Measurements from ENCODE around the gene ECEL1. TPM values are rescaled to one million over a fixed set of nuclear protein-coding genes. Genes with fewer than 3 reads are reported as not detected.

The ECEL1 gene
- total and polyA plus RNA-seq, 8 donors = 0.35 to 1.1 TPM; not detected in 6

GRCh38 chr2:232501794-232502390 lies 14.3 kb upstream of the ECEL1 start:
- intact Hi-C loops (cut with DNase I; ENCODE audit: low total_unique reads) = no loop called here
- no peak for DNase-seq
- Histone ChIP-seq H3K27me3 (peaks cover 0 to 59% (median 30%) of the 10 kb centered on the region in 3 donors), H3K4me3 (no peak overlapping the region), H3K27ac (peak overlapping the region in 1 of 5 donors; percentile 75), H3K9me3 (no peaks in the 10 kb centered on the region), H3K36me3 (no peaks in the 10 kb centered on the region), H3K4me1 (peaks cover 9 to 28% (median 24%) of the 10 kb centered on the region in 4 donors)
- TF ChIP-seq EP300 (IDR thresholded peaks at IDR 0.05) = no peak
- TF ChIP-seq POLR2A (IDR thresholded peaks at IDR 0.05) = no peak
- no peak for TF ChIP-seq CTCF (IDR thresholded peaks at IDR 0.05)
- no peak for TF ChIP-seq POLR2AphosphoS5 (IDR thresholded peaks at IDR 0.05)
- WGBS, 5 donors = 49 to 76% (median 56%) methylated on average over 10 of the region's 10 CpGs

- Histone ChIP-seq H3K9me3 (no peaks in the 10 kb centered on the region), H3K4me1 (peaks cover 9 to 28% (median 24%) of the 10 kb centered on the region in 4 donors), H3K4me3 (no peak overlapping the region), H3K27me3 (peaks cover 0 to 59% (median 30%) of the 10 kb centered on the region in 3 donors), H3K27ac (peak overlapping the region in 1 of 5 donors; percentile 75), H3K36me3 (no peaks in the 10 kb centered on the region)
- intact Hi-C loops (cut with DNase I; ENCODE audit: low total_unique reads) = no loop called here
- no peak for TF ChIP-seq POLR2AphosphoS5 (IDR thresholded peaks at IDR 0.05)
- no peak for TF ChIP-seq POLR2A (IDR thresholded peaks at IDR 0.05)
- no peak for TF ChIP-seq CTCF (IDR thresholded peaks at IDR 0.05)
- TF ChIP-seq EP300 (IDR thresholded peaks at IDR 0.05) = no peak
- 67 to 74% (median 71%) methylated on average over 9 of the region's 9 CpGs for WGBS, 5 donors
- DNase-seq = no peak
Observed at GRCh38 chr2:232501331-232501771, 13.7 kb upstream of the ECEL1 start.

- no peaks in the 10 kb centered on the region for H3K36me3 ChIP-seq
- no peak for DNase-seq
- no peaks in the 10 kb centered on the region for H3K9me3 ChIP-seq
- TF ChIP-seq CTCF (IDR thresholded peaks at IDR 0.05) (no peak), EP300 (IDR thresholded peaks at IDR 0.05) (no peak), POLR2AphosphoS5 (IDR thresholded peaks at IDR 0.05) (no peak), POLR2A (IDR thresholded peaks at IDR 0.05) (no peak)
- intact Hi-C loops (cut with DNase I; ENCODE audit: low total_unique reads) = no loop called here
- H3K27ac ChIP-seq = no peak overlapping the region
- H3K4me3 ChIP-seq = no peak overlapping the region
- H3K27me3 ChIP-seq = peaks cover 0 to 34% (median 17%) of the 10 kb centered on the region in 3 donors
- 87 to 95% (median 91%) methylated on average over 3 of the region's 3 CpGs for WGBS, 5 donors
- H3K4me1 ChIP-seq = peaks cover 9 to 22% (median 18%) of the 10 kb centered on the region in 4 donors
Observed at GRCh38 chr2:232498452-232498851, 10.8 kb upstream of the ECEL1 start.

- no peak overlapping the region for H3K27ac ChIP-seq
- H3K27me3 ChIP-seq = peaks cover 0 to 31% (median 6%) of the 10 kb centered on the region in 3 donors
- H3K36me3 ChIP-seq = no peaks in the 10 kb centered on the region
- no peaks in the 10 kb centered on the region for H3K9me3 ChIP-seq
- no peak overlapping the region for H3K4me3 ChIP-seq
- no peak for DNase-seq
- TF ChIP-seq POLR2AphosphoS5 (IDR thresholded peaks at IDR 0.05) = no peak
- TF ChIP-seq POLR2A (IDR thresholded peaks at IDR 0.05) = no peak
- TF ChIP-seq CTCF (IDR thresholded peaks at IDR 0.05) = no peak
- TF ChIP-seq EP300 (IDR thresholded peaks at IDR 0.05) = no peak
- intact Hi-C loops (cut with DNase I; ENCODE audit: low total_unique reads) = no loop called here
- WGBS, 5 donors = 73 to 82% (median 78%) methylated on average over 13 of the region's 13 CpGs
- peaks cover 2 to 11% (median 7%) of the 10 kb centered on the region in 4 donors for H3K4me1 ChIP-seq
Observed at GRCh38 chr2:232497348-232497747, 9.7 kb upstream of the ECEL1 start.

All from stomach (tissue), 9 donors.